Hematopoietic multipotent progenitor cell treated with erythropoietin and hydrocortisone succinate and interleukin-3 and kit ligand, for 6 days (in vitro differentiated cells): Measurements from ENCODE around the gene KANK4.
"Not testable (repeated sequence)": the region's sequence is repeated elsewhere in the genome, so short reads cannot be mapped to it uniquely, and the experiment has no call there.

Experiments used
- DNase-seq: peaks from one replicate; pipeline ENCODE4 v3.0.0-alpha.2; 2015

KANK4 gene

GRCh38 chr1:62269851-62270495 is 49.3 kb downstream of the KANK4 start:
- DNase-seq = no peak

GRCh38 chr1:62269439-62269838 is 49.8 kb downstream of the KANK4 start:
- DNase-seq = no peak

GRCh38 chr1:62268315-62268714 is 50.9 kb downstream of the KANK4 start:
- no peak for DNase-seq

- DNase-seq = no peak
Measured at GRCh38 chr1:62265956-62266935, 53.0 kb downstream of the KANK4 start.

GRCh38 chr1:62263814-62264353 is 55.4 kb downstream of the KANK4 start:
- DNase-seq = no peak

GRCh38 chr1:62263006-62263813 is 56.0 kb downstream of the KANK4 start:
- DNase-seq = no peak

GRCh38 chr1:62260688-62261087 is 58.5 kb downstream of the KANK4 start:
- DNase-seq = no peak

- DNase-seq = no peak
Measured at GRCh38 chr1:62259551-62259950, 59.7 kb downstream of the KANK4 start.

- no peak for DNase-seq
Measured at GRCh38 chr1:62250126-62250726, 69.0 kb downstream of the KANK4 start.

- no peak for DNase-seq
Measured at GRCh38 chr1:62247391-62248168, 71.7 kb downstream of the KANK4 start.

GRCh38 chr1:62245201-62245600 is 74.0 kb downstream of the KANK4 start:
- DNase-seq = no peak

- not testable (repeated sequence) for DNase-seq
Measured at GRCh38 chr1:62244380-62244779, 74.9 kb downstream of the KANK4 start.

GRCh38 chr1:62241371-62242131 is 77.7 kb downstream of the KANK4 start:
- no peak for DNase-seq

- DNase-seq = no peak
Measured at GRCh38 chr1:62240651-62241370, 78.4 kb downstream of the KANK4 start.

- not testable (repeated sequence) for DNase-seq
Measured at GRCh38 chr1:62239652-62240403, 79.4 kb downstream of the KANK4 start.

GRCh38 chr1:62238507-62238906 is 80.7 kb downstream of the KANK4 start:
- DNase-seq = no peak

GRCh38 chr1:62237950-62238374 is 81.3 kb downstream of the KANK4 start:
- DNase-seq = no peak

GRCh38 chr1:62237361-62237760 is 81.9 kb downstream of the KANK4 start:
- DNase-seq = no peak

GRCh38 chr1:62235576-62235975 is 83.7 kb downstream of the KANK4 start:
- no peak for DNase-seq
